GM21576 (cell line): ENCODE measurements around the gene RIPK3.
"Not testable (repeated sequence)": the region's sequence is repeated elsewhere in the genome, so short reads cannot be mapped to it uniquely, and the experiment has no call there.

Source experiments
- ATAC-seq: cut with Tn5 transposase; IDR thresholded peaks from one replicate; pipeline ENCODE4 v1.9.1; 2021; ENCODE audit warnings: mild to moderate bottlenecking, moderate library complexity; ENCODE audit not compliant: unreplicated experiment

The RIPK3 gene

DNA sequence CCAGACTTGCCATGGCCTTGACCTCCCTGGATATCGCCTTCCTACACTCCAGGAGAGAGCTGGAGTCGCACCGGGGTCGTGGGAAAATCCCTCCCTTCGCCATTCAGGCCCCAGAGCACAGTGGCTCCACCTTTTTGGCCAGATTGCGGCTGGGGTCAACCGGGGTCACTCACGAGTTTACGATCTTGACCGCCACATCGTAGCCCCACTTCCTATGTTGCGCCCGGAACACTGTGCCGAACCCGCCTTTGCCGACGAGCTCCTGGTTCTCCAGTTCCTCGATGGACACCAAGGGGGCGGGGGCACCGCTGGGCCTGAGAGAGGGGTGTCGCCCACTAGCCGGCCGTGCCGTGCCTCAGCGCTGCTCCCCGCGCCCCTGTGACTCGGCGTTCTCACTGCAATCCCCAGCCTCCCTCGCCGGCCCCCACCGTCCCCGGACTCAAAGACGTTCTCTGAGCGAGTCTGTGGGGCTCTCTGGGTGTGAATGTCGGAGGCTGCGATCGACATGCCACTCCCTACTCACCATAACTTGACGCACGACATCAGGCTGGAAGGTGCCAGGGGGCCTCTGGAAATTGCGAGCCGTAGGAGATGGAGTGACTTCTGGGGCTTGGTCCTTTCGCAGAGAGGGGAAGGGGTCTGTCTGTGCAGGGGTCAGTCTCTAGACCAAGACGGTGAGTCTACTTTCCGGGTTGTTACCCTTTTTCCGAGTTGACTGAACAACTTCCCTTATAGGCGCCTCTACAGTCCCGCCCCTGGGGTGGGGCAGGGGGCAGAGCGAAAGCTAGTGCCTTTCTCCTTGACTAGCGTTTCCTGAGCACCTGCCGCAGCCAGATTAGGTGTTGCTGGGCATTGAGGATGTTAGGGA lies at the start of gene RIPK3:
Gene RIPK3 (minus strand): TSS at position 708 of the 868 bp plus-strand sequence. CDS start 165 bp downstream, at position 543.
- ATAC-seq = peak; percentile 95

DNA sequence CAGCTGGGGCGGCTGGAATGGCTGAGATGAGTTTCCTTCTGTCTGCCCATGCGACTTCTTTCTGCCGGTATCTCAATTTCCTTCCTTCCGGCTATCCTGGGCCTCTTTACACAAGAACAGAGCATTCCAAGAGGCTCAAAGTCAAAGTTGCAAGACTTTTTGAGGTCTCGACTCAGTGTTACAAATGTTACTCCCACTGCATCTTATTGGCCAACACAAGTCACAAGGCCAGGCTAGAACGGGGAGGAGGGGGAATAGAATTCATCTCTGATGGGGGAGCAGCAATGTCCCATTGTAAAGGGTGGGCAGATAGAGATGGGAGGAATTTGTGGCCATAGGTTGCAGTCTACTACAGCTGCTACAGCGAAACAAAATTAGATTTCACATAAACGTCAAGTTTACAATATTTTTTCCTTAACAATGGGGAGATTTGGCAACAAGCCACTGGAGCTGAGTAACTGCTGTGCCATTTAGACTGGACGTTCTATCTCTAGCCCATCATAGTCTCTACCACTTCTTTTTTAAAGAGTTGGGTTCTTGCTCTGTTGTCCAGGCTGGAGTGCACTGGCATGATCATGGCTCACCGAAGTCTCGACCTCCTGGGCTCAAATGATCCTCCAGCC lies 49.5 kb upstream of the RIPK3 start:
- ATAC-seq = no peak

DNA sequence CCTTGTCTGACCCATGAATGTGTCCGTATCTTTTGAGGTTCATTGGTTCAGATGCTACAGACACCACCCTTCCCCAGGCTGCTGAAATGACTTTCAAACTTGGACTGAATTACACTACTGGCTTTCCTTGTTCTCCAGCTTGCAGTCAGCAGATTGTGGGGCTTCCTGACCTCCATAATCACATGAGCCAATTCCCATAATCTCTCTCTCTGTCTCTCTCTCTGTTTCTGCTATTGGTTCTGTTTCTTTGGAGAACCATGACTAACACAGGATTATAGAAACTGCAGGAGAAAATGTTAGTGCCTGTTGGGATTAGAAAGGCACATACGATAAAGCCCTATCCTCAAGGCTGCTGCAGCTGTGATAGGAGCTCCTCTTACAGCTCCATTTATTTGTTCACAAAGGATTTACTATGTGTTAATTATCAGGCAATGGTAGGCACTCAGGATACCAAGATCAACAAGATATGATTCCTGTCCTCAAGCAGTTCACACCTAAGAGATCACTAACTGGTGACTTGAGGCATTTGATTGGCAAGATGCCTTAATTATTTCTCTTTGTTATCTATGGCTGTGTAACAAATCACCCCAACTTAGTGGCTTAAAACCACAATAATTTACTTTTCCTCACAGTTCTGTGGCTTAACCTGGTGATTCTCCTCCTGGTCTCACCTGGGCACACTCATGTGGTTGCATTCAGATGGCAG lies 48.8 kb upstream of the RIPK3 start:
- ATAC-seq = no peak

DNA sequence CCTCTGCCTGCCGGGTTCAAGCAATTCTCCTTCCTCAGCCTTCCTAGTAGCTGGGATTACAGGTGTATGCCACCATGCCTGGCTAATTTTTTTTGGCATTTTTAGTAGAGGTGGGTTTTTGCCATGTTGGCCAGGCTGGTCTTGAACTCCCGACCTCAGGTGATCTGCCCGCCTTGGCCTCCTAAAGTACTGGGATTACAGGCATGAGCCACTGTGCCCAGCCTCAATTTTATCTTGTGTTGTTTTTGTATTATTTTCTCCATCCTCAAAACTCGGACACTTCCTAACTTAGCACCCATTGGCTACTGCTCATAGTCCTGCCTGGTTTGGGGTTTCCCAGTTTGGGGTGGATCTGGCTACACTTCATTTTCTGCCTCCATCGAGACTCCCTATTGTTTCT lies 47.8 kb upstream of the RIPK3 start:
- not testable (repeated sequence) for ATAC-seq

DNA sequence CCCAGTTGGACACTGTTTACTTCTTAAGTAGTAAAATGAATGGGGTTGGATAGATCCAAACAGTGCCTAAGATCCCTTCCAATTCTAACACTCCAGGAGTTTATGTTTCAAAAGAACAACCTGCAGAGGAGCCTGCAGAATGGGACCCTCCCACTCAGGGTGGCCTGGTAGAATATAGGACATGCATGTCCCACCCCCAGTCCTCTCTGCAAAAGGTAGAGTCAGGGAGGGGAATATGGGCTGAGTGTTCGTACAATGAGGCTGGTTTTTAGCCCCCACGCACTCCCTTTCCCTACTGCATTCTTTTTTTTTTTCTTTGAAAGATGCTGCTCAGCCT lies 47.2 kb upstream of the RIPK3 start:
- no peak for ATAC-seq

DNA sequence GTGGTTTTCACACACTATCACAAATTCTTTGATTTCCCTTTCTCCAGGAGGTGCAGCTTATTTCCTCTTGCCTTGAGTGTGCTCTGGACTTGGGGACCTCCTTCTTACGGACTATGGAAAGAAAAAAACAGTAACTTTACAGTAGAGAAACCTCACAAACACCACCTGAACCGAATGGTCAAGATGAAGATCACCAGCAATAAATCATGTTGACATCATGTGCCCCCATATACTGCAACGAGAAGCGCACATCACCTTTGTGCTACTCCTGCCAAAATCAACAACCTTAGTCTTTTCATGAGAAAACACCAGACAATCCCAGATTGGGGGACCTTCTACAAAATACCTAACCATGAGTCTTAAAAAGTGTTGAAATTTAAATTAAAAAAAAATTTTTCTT lies 45.7 kb upstream of the RIPK3 start:
- ATAC-seq = no peak

DNA sequence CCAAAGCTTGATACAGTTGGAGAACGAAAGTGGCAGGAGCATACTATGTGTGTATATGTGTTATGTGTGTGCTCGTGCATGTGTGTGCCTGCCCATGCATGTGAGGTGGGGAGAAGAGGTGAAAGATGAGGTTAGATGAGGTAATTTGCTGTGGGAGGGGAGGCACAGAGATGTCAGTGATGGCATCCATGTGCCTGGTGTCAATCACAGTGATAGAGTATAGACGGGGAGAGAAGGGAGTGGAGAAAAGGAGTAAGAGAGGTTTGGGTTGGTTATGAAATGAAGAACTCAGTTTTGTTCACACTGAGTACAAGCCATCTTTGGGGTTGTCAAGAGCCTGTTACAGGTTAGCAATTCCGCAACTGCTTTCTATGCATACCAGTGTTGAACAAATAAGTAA lies 44.4 kb upstream of the RIPK3 start:
- ATAC-seq = no peak

DNA sequence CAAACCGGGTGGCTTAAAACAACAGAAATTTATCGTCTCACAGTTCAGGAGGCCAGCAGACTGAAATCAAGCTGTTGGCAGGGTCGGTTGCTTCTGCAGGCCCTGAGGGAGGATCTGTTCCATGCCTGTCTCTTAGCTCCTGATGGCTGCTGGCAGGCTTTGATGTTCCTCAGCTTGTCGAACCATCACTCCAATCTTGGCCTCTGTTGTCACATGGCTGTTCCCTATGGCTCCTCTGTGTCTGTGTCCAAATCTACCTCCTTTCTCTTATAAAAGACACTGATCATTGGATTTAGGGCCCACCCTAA lies 42.2 kb upstream of the RIPK3 start:
- no peak for ATAC-seq

DNA sequence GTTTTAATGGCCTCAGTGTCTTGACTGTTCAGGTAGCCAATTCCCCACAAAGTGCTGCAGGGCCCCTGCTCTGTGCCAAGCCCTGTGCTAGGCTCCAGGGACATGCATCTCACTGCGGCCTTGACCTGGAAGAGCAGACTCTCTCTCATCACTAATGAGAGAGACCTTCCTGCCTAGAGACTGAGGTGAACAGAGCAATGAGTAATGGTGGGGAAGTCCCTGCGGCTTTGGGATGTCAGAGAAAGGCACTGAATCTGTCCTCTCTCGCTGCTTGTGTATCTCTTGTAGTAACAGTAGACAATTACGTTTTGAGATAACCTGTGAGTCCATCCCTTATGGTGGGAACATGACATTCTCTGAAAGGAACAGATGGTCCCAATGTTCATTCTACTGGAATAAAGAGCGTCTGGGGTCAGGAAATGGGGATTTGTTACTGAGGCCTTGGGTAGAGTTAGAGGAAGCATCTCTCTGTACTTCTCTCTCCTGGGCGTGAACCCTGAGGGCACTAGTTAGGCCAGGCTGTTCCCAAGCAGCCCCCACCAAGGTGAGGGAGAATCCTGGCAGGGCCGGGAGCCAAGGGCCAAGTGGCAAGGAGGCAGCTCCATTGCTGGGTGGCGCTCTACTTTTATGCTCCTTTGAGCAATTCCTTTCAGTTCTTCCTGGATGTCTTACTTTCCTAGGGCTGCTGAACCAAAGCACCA lies 41.7 kb upstream of the RIPK3 start:
- no peak for ATAC-seq

DNA sequence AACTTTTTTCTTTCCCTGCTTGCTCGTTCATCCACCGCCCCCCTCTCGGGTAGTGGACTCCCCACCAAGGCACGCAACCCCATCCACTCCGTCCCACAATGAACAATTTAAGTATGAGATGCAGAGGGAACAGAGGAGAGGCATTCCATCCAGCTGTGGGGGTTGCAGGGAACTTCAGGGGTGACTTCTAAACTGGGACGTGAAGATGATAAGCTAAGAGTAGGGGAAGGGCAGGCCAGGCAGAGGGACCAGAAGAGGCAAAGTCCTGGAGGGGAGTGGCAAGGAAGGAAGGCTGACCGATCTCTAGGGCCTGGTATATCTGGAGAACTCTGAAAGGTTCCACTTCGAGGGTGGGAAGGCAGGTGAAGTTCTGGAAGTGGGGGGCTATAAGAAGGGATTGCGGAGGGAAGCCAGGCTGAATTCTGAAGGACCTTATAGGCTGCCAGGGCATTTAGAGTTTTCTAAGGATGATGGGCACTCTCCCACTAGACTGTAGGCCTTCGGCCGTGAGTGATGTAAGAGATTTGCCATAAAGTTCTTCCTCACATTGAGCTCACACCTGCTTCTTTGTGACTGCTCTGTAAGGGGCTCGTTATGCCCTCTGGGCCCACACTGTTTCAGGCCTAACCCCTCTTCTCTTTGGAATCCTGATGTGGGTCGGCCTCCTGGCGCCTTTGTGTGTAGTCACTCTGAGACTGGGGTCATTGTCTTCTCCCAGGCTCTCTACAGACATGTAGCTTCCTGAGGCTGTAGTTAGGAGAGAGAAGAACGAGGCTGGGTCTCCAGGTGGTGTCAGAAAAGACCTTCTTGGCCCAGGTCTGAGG lies 40.3 kb upstream of the RIPK3 start:
- ATAC-seq = no peak

DNA sequence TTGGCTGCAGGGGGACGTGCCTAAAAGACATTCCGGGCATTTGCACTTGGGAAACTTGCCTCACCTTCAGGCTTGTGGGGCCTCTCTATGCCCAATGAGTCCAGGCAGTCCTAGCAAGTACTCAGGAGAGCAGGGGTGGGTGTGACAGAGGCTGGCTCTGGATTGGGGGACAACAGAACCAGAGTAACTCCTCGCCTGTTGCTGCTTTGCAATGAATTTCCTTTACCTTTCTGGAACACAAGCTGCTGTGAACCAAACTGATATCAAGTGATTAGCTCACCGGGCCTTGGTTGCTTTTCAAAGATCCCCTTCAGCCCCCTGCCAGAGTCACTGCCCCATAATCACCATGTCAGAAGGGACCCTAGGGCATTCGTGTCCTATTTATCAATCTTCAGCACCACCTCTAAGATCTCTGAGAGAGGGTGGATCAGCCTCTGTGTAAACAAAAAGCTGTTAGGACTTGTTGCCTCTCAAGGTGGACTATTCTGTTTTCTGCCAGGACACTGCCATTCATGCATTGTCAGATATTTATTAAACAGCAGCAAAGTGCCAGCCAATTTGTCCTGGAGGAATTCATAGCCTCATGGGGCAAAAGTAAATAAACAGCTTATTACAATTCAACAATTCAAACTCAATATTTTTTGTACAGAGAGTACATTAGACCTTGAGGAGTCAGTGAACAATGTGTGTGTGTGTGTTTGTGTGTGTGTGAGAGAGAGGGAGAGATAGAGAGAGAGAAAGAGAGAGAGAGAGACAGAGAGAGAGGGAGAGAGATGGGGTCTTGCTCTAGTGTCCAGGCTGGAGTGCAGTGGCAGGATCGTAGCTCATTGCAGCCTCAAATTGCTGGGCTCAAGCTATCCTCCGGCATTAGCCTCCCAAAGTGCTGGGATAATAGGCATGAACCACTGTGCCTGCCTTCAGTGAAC lies 39.5 kb upstream of the RIPK3 start:
- no peak for ATAC-seq

DNA sequence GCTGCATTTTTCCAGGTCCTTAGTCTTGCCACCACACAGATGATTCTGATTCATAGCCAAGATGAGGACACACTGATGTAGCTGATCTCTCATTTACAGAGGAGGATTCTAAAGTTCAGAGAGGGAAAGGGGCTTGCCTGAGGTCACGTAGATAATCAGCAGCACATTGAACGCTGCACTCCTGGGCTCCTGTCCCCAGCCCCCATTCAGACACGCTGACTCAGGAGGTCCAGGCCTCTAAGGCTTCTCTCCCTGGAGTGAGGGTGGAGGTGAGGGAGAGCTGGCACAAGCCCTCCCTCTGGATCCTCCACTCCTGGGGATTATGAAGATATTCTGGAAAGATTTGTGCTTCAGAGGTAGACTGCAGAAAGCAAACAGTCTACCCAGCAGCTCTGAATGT lies 38.5 kb upstream of the RIPK3 start:
- no peak for ATAC-seq

DNA sequence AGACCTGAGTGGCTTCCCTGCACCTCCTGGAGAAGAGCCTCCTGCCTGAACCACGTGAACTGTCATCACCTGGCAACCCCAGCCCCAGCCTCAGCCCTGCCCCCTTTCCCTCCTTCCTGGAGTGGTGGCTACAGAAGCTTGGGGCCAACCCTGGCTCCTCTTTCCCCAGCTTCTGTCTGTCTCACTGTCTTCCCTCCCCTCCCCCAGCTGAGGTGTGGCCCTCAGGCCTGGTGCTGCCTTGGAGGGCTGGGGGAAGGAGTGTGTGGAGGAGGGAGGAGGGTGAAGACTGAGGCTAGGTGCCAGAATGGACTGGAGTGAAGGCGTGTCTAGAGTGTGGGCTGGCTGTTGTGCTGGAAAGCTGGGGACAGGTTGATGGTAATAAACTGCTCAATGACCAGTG lies 37.9 kb upstream of the RIPK3 start:
- ATAC-seq = no peak

DNA sequence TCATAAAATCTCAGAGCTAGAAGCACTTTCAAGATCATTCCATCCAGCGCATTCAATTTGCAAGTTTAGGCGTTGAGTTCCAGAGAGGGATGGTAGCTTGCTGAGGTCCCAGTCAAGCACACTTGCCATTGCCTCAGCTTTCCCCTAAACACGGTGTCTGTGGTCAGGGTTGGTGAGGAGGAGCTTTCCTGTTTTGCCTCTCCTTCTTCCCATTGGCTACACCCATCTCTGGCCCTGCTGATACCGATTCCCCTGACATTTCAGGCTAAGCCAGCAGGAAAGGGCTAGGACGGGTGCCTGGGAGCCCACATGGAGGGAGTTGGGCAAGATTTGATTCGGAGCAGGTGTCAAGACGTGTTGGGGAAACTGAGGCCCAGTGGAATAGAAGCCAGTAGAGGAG lies 37.3 kb upstream of the RIPK3 start:
- ATAC-seq = no peak

DNA sequence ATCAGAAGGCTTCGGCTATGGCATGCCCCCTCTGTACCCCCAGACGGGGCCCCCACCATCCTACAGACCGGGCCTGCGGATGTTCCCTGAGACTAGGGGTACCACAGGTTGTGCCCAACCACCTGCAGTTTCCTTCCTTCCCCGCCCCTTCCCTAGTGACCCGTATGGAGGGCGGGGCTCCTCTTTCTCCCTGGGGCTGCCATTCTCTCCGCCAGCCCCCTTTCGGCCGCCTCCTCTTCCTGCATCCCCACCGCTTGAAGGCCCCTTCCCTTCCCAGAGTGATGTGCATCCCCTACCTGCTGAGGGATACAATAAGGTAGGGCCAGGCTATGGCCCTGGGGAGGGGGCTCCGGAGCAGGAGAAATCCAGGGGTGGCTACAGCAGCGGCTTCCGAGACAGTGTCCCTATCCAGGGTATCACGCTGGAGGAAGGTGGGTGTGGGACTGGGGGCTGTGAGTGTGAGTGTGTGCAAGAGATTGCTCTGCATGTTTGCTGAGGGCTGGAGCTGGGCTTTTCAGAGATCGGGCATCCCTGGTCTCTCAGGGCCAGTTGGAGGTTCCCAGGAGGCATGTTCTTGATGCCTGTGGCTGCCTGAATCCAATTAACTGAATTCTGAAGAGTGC lies 36.8 kb upstream of the RIPK3 start:
- no peak for ATAC-seq

DNA sequence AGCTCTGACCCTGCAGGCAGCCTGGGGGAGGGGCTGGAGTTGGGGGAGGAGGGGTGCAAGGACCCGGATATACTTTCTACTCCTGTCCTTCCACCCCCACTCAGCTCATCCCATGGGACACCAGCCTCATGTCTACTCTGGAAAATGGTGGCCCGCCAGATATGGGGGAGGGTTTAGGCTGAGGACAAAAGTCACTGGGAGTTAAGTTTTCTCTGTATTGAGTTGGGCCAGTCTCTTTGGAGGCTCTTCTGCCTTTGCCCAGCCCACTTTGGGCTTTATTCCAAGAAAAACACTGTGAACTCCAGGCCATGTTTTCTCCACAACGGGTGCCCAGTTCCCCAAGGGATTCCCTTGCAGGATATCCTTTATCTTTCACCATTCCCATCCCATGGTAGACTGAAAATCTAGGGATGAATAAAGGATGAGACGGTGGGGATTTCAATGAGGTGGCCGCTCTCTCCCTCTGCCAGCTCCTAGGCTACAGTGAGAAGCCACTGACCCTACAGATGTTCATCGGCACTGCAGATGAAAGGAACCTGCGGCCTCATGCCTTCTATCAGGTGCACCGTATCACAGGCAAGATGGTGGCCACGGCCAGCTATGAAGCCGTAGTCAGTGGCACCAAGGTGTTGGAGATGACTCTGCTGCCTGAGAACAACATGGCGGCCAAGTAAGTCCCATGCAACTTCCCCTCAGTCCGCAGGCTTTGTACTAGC lies 33.1 kb upstream of the RIPK3 start:
- no peak for ATAC-seq

DNA sequence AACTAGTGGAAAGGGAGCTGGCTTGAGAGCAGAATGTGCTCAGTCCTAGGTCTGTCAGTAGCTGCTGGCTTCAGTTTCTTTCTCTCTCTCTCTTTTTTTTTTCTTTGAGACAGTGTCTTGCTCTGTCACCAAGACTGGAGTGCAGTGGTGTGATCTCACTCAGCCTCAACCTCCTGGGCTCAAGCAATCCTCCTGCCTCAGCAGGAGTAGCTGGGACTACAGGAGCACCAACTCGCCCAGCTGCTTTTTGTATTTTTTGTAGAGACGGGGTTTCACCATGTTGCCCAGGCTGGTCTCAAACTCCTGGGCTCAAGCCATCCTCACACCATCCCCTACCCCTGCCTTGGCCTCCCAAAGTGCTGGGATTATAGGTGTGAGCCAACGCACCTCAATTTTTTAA lies 31.8 kb upstream of the RIPK3 start:
- ATAC-seq = not testable (repeated sequence)

DNA sequence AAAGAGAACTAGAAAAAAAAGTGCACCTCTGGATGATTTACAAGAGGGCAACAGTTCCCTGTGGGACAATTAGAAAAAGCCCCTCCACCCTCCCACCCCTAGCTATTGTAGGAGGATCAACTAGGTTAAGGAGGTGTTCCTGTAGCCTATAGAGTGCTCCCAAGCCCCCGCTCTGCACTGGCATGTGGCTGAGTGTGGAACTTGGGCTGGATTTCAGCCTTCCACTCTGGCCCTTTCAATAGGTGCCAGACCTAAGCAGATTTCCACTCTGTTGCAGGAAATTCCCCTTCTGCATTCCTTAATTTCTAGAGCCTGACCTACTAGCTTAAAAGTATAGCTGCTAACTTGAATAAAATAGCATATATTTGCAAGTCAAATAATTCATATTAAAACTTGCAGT lies 31.0 kb upstream of the RIPK3 start:
- no peak for ATAC-seq
